Measurements from ENCODE around the gene TMEM202. TPM values are rescaled to one million over a fixed set of nuclear protein-coding genes. Genes with fewer than 3 reads are reported as not detected.

Gene TMEM202
- total and polyA plus RNA-seq, 10 of the 15 experiments (the other 5 are each of a cell fraction or from before 2014, with no cell fraction given): not detected

DNA sequence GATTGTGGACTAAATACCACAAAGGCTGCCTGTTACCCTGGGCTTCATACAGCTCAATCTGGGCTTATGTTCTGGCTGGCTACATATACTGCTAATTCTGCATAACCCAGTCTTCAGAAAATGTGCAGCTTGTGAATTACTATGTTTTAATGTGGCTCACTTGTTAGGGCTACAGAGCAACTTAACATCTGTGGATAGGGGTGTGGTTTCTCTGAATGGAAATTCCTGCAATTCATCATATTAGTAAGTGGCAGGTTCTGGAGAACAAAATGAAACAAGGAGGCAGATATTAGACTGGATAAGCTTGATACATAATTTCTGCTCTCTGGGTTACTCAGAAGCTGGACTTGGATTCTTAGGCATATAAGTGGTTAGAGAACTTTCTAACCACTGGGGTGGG lies 6.7 kb downstream of the TMEM202 start:
- no peaks in the 10 kb centered on the region for H3K9me3 ChIP-seq (replicated peaks; ENCODE audit: control insufficient read depth, insufficient read depth, low read length)
- intact Hi-C loops (cut with micrococcal nuclease; ENCODE audit: unreplicated experiment) (loop anchor here (5.0 kb wide), 1 partner anchor 52 kb away; no protein-coding TSS in a partner anchor), in situ Hi-C loops (cut with MboI) (loop anchor here (10.0 kb wide), 1 partner anchor 270 kb away; no protein-coding TSS in a partner anchor)
- no peak for ATAC-seq
- CTCF ChIA-PET: interaction anchor here (0.8 kb wide), 1 partner anchor 23 kb away, joined by 3 read pairs; no protein-coding TSS in a partner anchor
- H3K27ac ChIP-seq (ENCODE audit: control insufficient read depth, insufficient read depth): no peak overlapping the region
- FAIRE-seq: no peak
- no peak overlapping the region for H3K9ac ChIP-seq (ENCODE audit: control insufficient read depth, insufficient read depth, low read length)
- RAD21 ChIA-PET (ENCODE audit: unreplicated experiment): interaction anchor here (1.2 kb wide), 1 partner anchor 11 kb away, joined by 3 read pairs; no protein-coding TSS in a partner anchor
- no peaks in the 10 kb centered on the region for H3K36me3 ChIP-seq (ENCODE audit: control insufficient read depth in 2 of 2, insufficient read depth in 2 of 2, low read length in 1 of 2)
- no peak overlapping the region for H3K4me2 ChIP-seq (ENCODE audit: control insufficient read depth, insufficient read depth)
- no TSS peak for BruUV-seq (replicated peaks)
- no peak overlapping the region for H3K4me3 ChIP-seq
- POLR2A ChIA-PET: interaction anchor here (0.6 kb wide), 1 partner anchor 14 kb away, joined by 4 read pairs; no protein-coding TSS in a partner anchor
- H3K79me2 ChIP-seq (ENCODE audit: control insufficient read depth, insufficient read depth, low read length): no peaks in the 10 kb centered on the region
- TF ChIP-seq EED (IDR thresholded peaks at IDR 0.05; ENCODE audit: low read depth) (no peak), TCF3 (IDR thresholded peaks at IDR 0.05; ENCODE audit: borderline replicate concordance, insufficient read depth, low read depth, low read length) (no peak), HDAC2 (IDR thresholded peaks at IDR 0.05) (no peak), FOXK2 (IDR thresholded peaks at IDR 0.05) (no peak), SREBF1 (IDR thresholded peaks at IDR 0.05; ENCODE audit: low read length) (no peak), TARDBP (IDR thresholded peaks at IDR 0.05; ENCODE audit: borderline replicate concordance) (no peak), IRF4 (IDR thresholded peaks at IDR 0.05; ENCODE audit: low read depth, low read length) (no peak), GATAD2B (conservative IDR thresholded peaks at IDR 0.05; ENCODE audit: low read depth) (no peak), HCFC1 (IDR thresholded peaks at IDR 0.05; ENCODE audit: low read length) (no peak), HDAC6 (IDR thresholded peaks at IDR 0.05; ENCODE audit: unreplicated experiment) (no peak), YBX1 (IDR thresholded peaks at IDR 0.05) (no peak), BACH1 (IDR thresholded peaks at IDR 0.05; ENCODE audit: borderline replicate concordance) (no peak), ZNF384 (IDR thresholded peaks at IDR 0.05; ENCODE audit: borderline replicate concordance, low read depth, low read length) (no peak), PML (IDR thresholded peaks at IDR 0.05; ENCODE audit: low read length) (no peak), ZBED1 (IDR thresholded peaks at IDR 0.05; ENCODE audit: borderline replicate concordance) (no peak), TBL1XR1 (IDR thresholded peaks at IDR 0.05; ENCODE audit: low read depth, low read length) (no peak), CBX3 (IDR thresholded peaks at IDR 0.05; ENCODE audit: borderline replicate concordance, low read depth) (no peak), NRF1 (conservative IDR thresholded peaks at IDR 0.05; ENCODE audit: low read depth, low read length) (no peak), SUPT20H (IDR thresholded peaks at IDR 0.05; ENCODE audit: borderline replicate concordance, control insufficient read depth, low read depth, low read length) (no peak)
- TF ChIP-seq, protein P1, sequence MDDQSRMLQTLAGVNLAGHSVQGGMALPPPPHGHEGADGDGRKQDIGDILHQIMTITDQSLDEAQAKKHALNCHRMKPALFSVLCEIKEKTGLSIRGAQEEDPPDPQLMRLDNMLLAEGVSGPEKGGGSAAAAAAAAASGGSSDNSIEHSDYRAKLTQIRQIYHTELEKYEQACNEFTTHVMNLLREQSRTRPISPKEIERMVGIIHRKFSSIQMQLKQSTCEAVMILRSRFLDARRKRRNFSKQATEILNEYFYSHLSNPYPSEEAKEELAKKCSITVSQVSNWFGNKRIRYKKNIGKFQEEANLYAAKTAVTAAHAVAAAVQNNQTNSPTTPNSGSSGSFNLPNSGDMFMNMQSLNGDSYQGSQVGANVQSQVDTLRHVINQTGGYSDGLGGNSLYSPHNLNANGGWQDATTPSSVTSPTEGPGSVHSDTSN (IDR thresholded peaks at IDR 0.05; ENCODE audit: insufficient replicate concordance, low read depth, low read length): no peak
- DNase-seq (ENCODE audit: low read depth, low spot score): no peak
- H3K4me1 ChIP-seq (ENCODE audit: control insufficient read depth, insufficient read depth, low read length): no peaks in the 10 kb centered on the region
- no peaks in the 10 kb centered on the region for H4K20me1 ChIP-seq (ENCODE audit: control insufficient read depth, insufficient read depth)
- SMC1A ChIA-PET (ENCODE audit: uncharacterized antibody, unreplicated experiment): interaction anchor here (1.2 kb wide), 1 partner anchor 79 kb away, joined by 3 read pairs; no protein-coding TSS in a partner anchor
- no peak overlapping the region for H2AFZ ChIP-seq (ENCODE audit: control insufficient read depth, low read depth, low read length)
- H3K27me3 ChIP-seq (replicated peaks in 1 of 2; ENCODE audit: control insufficient read depth in 2 of 2, insufficient read depth in 2 of 2, low read length in 1 of 2): peaks cover 2 to 3% of the 10 kb centered on the region in 2 experiments; a peak in 3 of 4 replicates

Data from GM12878 (cell line).